NCI-H146 treated with DMSO at 0.1 percent for 48 hours (cell line): ENCODE results near the gene SERPINA12.

Experiments used
- DNase-seq: peaks from one replicate; lab custom pipeline; 2025; ENCODE audit not compliant: unreplicated experiment; lab: John Stamatoyannopoulos, UW

The SERPINA12 gene

DNA sequence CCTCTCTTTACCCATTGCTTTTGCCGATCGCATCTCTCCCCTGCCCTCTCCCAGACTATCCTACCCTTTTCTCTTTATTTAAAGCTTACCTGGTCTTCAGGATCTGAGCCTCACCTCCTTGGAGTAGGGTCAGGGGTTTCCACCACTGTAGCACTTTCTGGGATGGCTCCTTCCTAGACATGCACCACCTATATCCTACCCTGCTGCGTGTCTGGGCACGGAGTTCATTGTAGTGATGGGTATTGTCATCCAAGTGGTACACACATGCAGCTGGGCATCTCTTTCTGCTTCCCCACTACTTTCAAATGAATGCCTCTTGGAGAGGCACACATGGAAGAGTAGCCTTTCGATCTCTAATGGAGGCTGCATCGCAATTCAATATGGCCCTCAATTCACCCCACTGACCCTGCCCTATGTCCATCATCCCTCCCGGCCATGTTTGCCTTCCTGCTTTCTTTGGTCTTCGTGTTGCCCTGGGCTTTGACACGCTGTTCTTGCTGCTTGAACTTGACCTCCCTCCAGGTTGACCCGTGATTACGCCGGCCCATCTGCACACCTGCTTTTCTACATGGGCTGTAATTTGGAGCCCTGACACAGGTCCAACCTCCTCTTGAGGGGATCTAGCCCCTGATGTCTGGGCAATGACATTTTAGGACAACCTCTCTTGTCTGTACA is 67.6 kb downstream of the SERPINA12 start:
- no peak for DNase-seq

DNA sequence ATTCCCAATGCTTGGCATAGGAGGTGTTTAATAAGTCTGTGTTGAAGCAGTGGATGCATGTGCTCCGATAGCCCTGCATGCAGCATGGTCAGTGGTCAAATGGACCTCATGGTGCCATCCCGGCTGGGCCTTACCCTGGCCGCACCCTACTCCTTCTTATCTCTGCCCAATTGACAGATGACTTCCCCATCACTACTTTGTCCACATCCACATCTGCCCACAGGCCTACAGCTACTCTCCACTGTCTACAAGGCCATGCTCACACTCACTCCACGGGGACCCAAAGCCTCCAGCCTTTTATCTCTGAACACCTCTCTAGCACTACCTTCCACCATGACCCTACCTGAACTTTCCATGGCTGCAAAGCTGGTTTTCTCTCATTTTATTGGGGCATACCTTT is 68.1 kb downstream of the SERPINA12 start:
- DNase-seq, result no peak

DNA sequence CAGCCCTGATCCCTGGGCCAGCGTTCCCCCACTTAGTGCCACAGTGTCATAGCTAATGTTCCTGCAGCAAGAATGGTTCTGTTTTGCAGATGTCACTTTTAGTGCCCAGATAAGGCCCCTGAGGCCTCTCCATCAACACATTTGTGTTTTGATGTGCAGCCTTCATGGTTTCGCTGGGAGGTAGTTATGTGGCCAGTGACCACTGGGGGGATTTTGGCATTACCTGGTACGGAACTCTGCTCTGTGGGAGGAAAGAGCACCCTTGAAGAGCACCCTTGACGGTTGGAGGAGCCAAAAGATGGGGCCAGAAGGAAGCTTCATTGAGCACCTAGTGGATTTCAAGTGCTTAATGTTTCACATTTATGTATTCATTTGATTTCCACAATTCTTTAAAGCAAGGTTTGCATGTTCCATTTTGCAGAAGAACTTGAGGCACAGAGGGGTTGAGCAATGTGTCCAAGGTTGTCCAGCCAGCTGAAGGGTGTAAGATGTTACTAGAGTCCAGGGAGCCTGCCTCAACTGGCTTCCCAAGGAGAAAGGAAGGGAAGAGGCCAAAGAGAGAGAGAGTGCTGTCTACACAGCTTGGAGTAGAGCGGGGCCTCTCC is 69.7 kb downstream of the SERPINA12 start:
- DNase-seq, result no peak
